GM18873 (cell line): ENCODE results near the gene ABRACL.
"Not testable (repeated sequence)": the region's sequence is repeated elsewhere in the genome, so short reads cannot be mapped to it uniquely, and the experiment has no call there.

Experiments used
- ATAC-seq: cut with Tn5 transposase; IDR thresholded peaks from one replicate; pipeline ENCODE4 v1.9.1; 2021; ENCODE audit warnings: mild to moderate bottlenecking, moderate library complexity, moderate number of reproducible peaks; ENCODE audit not compliant: unreplicated experiment, low FRiP score

ABRACL gene

DNA sequence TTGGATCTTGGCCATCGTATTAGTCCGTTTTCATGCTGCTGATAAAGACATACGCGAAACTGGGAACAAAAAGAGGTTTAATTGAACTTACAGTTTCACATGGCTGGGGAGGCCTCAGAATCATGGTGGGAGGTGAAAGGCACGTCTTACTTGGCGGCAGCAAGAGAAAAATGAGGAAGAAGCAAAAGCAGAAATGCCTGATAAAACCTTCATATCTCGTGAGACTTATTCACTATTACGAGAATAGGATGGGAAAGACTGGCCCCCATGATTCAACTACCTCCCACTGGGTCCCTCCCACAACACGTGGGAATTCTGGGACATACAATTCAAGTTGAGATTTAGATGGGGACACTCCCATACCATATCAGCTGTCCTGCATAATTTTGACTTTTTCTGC lies 20.4 kb upstream of the ABRACL start:
- ATAC-seq = no peak

- ATAC-seq = no peak
These were observed 17.9 kb upstream of the ABRACL start for GRCh38 chr6:139010674-139011073.

DNA sequence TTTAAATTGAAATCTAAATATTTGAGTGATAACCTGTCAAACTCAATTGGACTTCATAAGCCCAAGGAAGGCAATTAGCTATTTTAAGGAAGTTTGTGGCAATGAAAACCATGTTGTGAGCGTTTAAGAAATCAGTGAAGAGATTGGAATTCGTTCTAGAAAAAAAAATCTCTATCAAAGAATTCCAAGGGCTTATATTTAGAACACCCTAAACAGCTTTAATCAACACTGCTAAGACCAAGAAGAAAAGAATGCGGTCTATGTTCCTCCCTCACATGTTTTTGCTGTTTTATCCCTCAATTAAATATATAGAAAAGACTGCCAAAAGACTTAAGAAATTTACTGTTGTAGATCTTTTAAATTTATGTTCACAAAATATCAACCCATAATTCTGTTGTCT lies 16.6 kb upstream of the ABRACL start:
- no peak for ATAC-seq

DNA sequence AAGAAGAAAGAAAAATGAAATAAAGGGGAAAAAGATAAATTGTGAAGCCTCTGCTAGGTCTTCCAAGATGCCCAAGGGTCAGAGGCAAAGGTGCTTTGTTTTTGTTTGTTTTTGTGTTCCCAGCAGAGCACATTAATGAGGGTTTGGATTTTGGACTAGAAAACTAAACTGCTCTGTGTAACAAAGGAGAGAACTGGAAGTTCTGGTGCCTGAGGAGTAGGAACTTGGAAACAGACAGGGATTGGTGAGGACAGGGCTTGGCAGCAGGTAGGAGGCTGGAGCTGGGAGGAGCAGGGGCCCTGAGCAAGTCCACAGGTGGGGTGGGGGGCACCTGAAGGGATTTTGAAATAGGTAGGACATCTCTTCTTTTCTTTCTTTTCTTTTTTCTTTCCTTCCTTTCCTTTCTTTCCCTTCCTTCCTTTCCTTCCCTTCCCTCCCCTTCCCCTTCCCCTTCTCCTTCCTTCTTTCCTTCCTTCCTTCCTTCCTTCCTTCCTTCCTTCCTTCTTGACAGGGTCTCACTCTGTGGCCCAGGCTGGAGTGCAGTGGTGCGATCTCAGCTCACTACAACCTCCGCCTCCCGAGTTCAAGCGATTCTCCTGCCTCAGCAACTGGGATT lies 15.3 kb upstream of the ABRACL start:
- no peak for ATAC-seq

- ATAC-seq = no peak
These were observed 13.6 kb upstream of the ABRACL start for GRCh38 chr6:139014945-139015344.

GRCh38 chr6:139016337-139017213 lies 12.0 kb upstream of the ABRACL start:
- peak; percentile 66 for ATAC-seq

- ATAC-seq = no peak
These were observed 11.3 kb upstream of the ABRACL start for GRCh38 chr6:139017227-139017626.

DNA sequence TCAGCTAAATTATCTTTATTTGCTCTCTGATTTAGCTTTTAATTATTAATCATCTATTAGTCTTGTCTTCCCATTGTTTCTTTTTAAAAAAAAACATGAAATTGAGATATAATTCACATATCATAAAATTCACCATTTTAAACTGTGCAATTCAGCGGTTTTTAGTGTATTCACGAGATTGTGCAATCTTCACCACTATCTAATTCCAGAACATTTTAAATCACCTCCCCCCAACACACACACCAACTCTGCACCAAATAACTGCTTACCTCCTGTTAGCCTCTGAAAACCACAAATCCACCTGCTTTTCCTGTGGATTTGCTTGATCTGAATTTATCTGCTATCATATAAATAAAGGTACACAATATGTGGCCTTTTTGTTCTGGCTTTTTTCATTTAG lies 8.8 kb upstream of the ABRACL start:
- no peak for ATAC-seq

DNA sequence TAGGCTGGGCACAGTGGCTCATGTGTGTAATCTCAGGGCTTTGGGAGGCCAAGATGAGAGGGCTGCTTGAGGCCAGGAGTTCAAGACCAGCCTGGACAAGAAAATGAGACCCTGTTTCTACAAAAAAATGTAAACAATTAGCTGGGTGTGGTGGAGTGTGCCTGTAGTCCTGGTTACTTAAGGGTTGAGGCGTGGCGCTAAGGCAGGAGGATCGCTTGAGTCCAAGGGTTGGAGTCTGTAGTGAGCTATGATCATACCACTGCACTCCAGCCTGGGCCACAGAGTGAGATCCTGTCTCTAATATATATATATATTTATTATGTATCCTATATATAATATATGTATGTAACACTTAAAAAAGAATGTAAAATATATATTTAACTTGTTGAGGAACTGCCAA lies 7.9 kb upstream of the ABRACL start:
- ATAC-seq = no peak

DNA sequence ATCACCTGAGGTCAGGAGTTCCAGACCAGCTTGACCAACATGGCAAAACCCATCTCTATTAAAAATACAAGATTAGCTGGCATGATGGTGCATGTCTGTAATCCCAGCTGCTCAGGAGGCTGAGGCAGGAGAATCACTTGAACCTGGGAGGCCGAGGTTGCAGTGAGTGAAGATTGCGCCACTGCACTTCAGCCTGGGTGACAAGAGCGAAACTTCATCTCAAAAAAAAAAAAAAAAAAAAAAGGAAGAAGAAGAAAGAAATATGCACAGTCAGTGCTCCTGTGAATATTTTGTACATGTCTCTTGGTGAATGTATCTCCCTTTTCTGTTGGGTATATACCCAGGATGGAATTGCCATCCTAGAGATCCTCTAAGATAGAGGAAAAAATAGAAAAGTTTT lies 3.1 kb upstream of the ABRACL start:
- not testable (repeated sequence) for ATAC-seq

- ATAC-seq = no peak
These were observed 844 bp upstream of the ABRACL start for GRCh38 chr6:139027620-139028182.

GRCh38 chr6:139028215-139028657 lies 309 bp upstream of the ABRACL start:
- peak; percentile 5 for ATAC-seq

DNA sequence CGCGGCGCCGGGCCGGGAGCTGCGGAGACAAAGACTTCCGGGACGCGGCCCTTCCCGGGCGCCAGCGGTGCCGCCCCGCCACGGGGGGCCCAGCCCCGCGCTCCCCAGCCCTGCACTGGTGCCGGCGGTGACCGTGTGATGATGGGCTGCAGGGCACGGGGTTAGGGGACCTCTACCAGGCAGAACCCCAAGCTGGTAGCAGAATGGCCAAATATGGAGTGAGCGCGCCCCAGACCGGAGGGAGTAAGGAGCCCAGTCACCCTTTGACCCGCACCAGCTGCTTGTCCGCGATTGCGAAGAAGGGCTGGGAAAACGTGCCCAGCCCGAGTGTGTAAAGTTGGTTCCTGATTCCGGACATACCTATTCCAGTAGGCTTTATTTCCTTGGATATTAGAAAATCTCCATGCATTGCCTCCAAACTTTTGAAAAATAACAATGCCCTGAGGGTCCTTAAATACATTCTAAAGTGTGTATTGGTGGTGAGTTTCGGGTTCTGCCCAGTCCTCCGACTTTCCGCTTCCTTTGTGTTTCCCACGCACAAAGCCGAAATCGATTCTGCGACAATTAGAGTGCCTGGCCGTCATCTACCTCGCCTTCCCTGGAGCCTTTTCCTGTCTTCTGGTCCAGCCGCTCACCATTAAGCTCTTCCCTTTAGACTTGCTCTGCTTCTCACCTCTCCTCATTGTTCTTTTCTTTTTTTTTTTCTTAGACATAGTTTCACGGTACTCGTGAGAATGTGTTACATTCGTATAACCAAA lies 1.1 kb downstream of the ABRACL start:
- ATAC-seq = peak; percentile 29

GRCh38 chr6:139030228-139030963 lies 1.9 kb downstream of the ABRACL start:
- ATAC-seq = peak; percentile 56

- ATAC-seq = no peak
These were observed 8.9 kb downstream of the ABRACL start for GRCh38 chr6:139037490-139037889.

DNA sequence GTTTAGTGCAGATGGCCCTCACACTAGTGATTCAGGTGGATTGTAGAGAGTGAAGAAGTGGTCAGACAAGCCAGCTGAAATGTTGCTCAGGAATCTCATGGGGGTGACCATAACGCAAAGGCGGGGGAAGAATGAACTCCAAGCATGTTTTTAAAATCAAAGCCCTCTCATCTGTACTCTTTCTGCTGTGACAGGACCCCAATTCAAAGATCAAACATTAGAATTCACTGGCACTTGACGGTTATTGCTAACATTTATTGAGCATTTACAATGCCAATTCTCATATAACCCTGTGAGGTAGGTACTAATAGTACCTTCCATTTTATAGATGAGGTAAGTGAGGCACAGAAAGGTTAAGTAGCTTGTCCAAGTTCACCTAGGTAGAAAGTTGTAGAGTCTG lies 15.7 kb downstream of the ABRACL start:
- ATAC-seq = no peak

GRCh38 chr6:139047677-139048076 lies 19.1 kb downstream of the ABRACL start:
- no peak for ATAC-seq

DNA sequence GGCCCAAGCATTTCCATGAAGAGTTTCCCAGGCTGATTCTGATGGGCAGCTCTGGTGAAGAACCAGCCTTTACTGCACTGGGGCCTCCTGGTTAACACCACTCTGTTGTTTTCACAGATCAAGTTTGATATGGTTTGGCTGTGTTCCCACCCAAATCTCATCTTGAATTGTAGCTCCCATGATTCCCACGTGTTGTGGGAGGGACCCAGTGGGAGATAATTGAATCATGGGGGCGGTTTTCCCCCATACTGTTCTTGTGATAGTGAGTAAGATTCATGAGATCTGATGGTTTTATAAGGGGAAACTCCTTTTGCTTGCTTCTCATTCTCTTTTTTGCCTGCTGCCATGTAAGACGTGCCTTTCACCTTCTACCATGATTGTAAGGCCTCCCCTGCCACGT lies 20.4 kb downstream of the ABRACL start:
- ATAC-seq = not testable (repeated sequence)

DNA sequence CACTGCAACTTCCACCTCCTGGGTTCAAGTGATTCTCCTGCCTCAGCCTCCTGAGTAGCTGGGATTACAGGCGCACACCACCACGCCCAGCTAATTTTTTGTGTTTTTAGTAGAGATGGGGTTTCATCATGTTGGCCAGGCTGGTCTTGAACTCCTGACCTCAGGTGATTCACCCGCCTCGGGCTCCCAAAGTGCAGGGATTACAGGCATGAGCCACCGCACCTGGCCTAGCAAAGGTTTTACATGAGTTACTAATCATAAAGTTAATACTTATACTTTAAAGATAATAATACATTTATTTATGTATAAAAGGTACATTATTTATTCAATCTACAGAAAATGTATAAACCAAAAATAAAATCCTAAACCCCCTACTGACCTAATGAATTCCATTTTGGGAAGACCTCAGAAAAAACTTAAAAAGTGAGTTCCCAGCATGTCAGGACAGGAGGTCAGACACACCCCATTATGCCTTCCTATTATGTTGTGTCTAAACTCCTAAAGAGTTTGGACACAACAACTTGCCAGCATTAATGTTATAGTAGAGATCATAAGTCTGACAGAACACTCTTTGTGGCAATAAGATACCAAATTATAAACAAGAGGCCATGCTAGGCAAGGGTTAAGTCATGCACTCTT lies 21.7 kb downstream of the ABRACL start:
- not testable (repeated sequence) for ATAC-seq
